H1 (cell line): ENCODE measurements around the gene NDUFS7. TPM values are rescaled to one million over a fixed set of nuclear protein-coding genes. Genes with fewer than 3 reads are reported as not detected.

Experiments used
- CTCF ChIA-PET: fragments of 300-600 bp; sonication (Branson Sonifier 250); formaldehyde crosslinking; loops from one replicate; lab custom pipeline; 2021; ENCODE audit not compliant: partially characterized antibody; lab: Charles Lee
- POLR2A ChIA-PET: fragments of 300-600 bp; sonication (Branson Sonifier 250); formaldehyde crosslinking; loops from one replicate; lab custom pipeline; 2021; ENCODE audit warnings: inconsistent platforms; ENCODE audit not compliant: partially characterized antibody; lab: Charles Lee
- DNase-seq, 2 experiments: peaks; one replicate each; pipeline versions ENCODE4 v3.0.0 to v3.0.0-alpha.2; 2010 to 2022; ENCODE audit warnings: low spot score in 2 of 2, low read depth in 1 of 2, mixed read lengths in 1 of 2
- FAIRE-seq: peaks from 2 replicates; lab custom pipeline; 2011; peaks lifted over from hg19 to GRCh38; lab: Jason Lieb, UNC
- H2AFZ ChIP-seq: 2 replicates; pipeline ENCODE4 v1.8.1; 2012; ENCODE audit warnings: low read length, inconsistent platforms
- H2AK5ac ChIP-seq: 2 replicates; pipeline ENCODE4 v1.6.1; 2013; ENCODE audit warnings: low read depth, low read length
- H2BK120ac ChIP-seq: replicated peaks from 2 replicates; pipeline ENCODE3; 2013; ENCODE audit warnings: low read depth, low read length, inconsistent platforms
- H2BK12ac ChIP-seq: 2 replicates; pipeline ENCODE4 v1.6.1; 2013; ENCODE audit warnings: low read depth, low read length
- H2BK15ac ChIP-seq: 2 replicates; pipeline ENCODE4 v1.6.1; 2013; ENCODE audit warnings: low read length
- H2BK20ac ChIP-seq: 2 replicates; pipeline ENCODE4 v1.6.1; 2013; ENCODE audit warnings: low read length
- H2BK5ac ChIP-seq: 2 replicates; pipeline ENCODE4 v1.6.1; 2013; ENCODE audit warnings: low read depth, low read length
- H3K14ac ChIP-seq: 2 replicates; pipeline ENCODE4 v1.6.1; 2013; ENCODE audit warnings: inconsistent platforms; ENCODE audit not compliant: insufficient read length
- H3K18ac ChIP-seq: 2 replicates; pipeline ENCODE4 v1.6.1; 2013; ENCODE audit warnings: low read length; ENCODE audit errors: extremely low read depth
- H3K23ac ChIP-seq: 2 replicates; pipeline ENCODE4 v1.6.1; 2013; ENCODE audit warnings: inconsistent platforms; ENCODE audit not compliant: insufficient read length
- H3K23me2 ChIP-seq: 2 replicates; pipeline ENCODE4 v1.6.1; 2013; ENCODE audit warnings: low read depth, low read length
- H3K27ac ChIP-seq: 2 replicates; pipeline ENCODE4 v1.6.1; 2011; ENCODE audit warnings: low read depth, low read length, inconsistent platforms
- H3K27me3 ChIP-seq, 4 experiments: replicated peaks in 1 of 4; 1 replicate in 1 of 4; 2 replicates in 3 of 4; pipeline versions ENCODE4 v1.6.1 to v1.8.1; 2011 to 2013; ENCODE audit warnings: low read length in 3 of 4, mild to moderate bottlenecking in 3 of 4, inconsistent platforms in 2 of 4, mixed read lengths in 2 of 4, moderate library complexity in 1 of 4; ENCODE audit not compliant: control insufficient read depth in 3 of 4, insufficient read depth in 3 of 4; ENCODE audit errors: extremely low read depth in 1 of 4
- H3K36me3 ChIP-seq, 4 experiments: 2 replicates each; pipeline versions ENCODE4 v1.6.1 to v1.8.1; 2011 to 2013; ENCODE audit warnings: mild to moderate bottlenecking in 4 of 4, low read length in 3 of 4, moderate library complexity in 2 of 4, control low read depth in 1 of 4, inconsistent platforms in 1 of 4; ENCODE audit not compliant: insufficient read depth in 4 of 4, control insufficient read depth in 2 of 4
- H3K4ac ChIP-seq: replicated peaks from 2 replicates; pipeline ENCODE3; 2013; ENCODE audit warnings: low read length, low read depth, mixed read lengths, inconsistent platforms; ENCODE audit not compliant: insufficient read length
- H3K4me1 ChIP-seq, 4 experiments: replicated peaks in 1 of 4; 1 replicate in 1 of 4; 2 replicates in 3 of 4; pipeline versions ENCODE4 v1.6.1 to v1.8.1; 2011 to 2013; ENCODE audit warnings: low read length in 3 of 4, inconsistent platforms in 2 of 4, mixed read lengths in 1 of 4; ENCODE audit not compliant: insufficient read depth in 4 of 4, control insufficient read depth in 3 of 4
- H3K4me2 ChIP-seq, 2 experiments: 2 replicates each; pipeline versions ENCODE4 v1.6.1 to v1.8.1; 2011 to 2013; ENCODE audit warnings: low read depth in 2 of 2, low read length in 2 of 2, control low read depth in 1 of 2, inconsistent platforms in 1 of 2, mild to moderate bottlenecking in 1 of 2; ENCODE audit not compliant: insufficient read depth in 1 of 2
- H3K4me3 ChIP-seq, 4 experiments: fragments of 200-600, 300-600 bp in 1 of 4; sonication (generic), shearing (Covaris generic), sonication (Bioruptor Twin) in 1 of 4; 2 replicates each; pipeline versions ENCODE4 v1.5.1 to v1.8.1; 2011 to 2016; ENCODE audit warnings: low read length in 4 of 4, low read depth in 3 of 4, control low read depth in 2 of 4, inconsistent platforms in 2 of 4, mild to moderate bottlenecking in 2 of 4, mixed read lengths in 1 of 4, moderate library complexity in 1 of 4; ENCODE audit not compliant: insufficient read depth in 2 of 4; ENCODE audit errors: extremely low read depth in 1 of 4
- H3K56ac ChIP-seq: replicated peaks from 2 replicates; pipeline ENCODE3; 2013; ENCODE audit warnings: low read depth, mild to moderate bottlenecking, mixed read lengths, low read length, inconsistent platforms; ENCODE audit not compliant: insufficient read length
- H3K79me1 ChIP-seq: 2 replicates; pipeline ENCODE4 v1.6.1; 2013; ENCODE audit warnings: low read depth, low read length, control low read depth
- H3K79me2 ChIP-seq, 2 experiments: 2 replicates each; pipeline versions ENCODE4 v1.6.1 to v1.8.1; 2012 to 2013; ENCODE audit warnings: low read length in 2 of 2, mild to moderate bottlenecking in 2 of 2, inconsistent platforms in 1 of 2; ENCODE audit not compliant: insufficient read depth in 2 of 2, control insufficient read depth in 1 of 2
- H3K9ac ChIP-seq, 4 experiments: replicated peaks in 1 of 4; 1 replicate in 1 of 4; 2 replicates in 3 of 4; pipeline versions ENCODE4 v1.6.1 to v1.8.1; 2011 to 2013; ENCODE audit warnings: low read depth in 3 of 4, low read length in 3 of 4, control low read depth in 2 of 4, mild to moderate bottlenecking in 2 of 4, moderate library complexity in 2 of 4, inconsistent platforms in 1 of 4; ENCODE audit errors: extremely low read depth in 1 of 4
- H3K9me3 ChIP-seq, 2 experiments: 2 replicates each; pipeline versions ENCODE4 v1.6.1 to v1.8.1; 2012 to 2013; ENCODE audit warnings: mild to moderate bottlenecking in 2 of 2, moderate library complexity in 2 of 2, control low read depth in 1 of 2, inconsistent platforms in 1 of 2, low read depth in 1 of 2, low read length in 1 of 2, mixed read lengths in 1 of 2; ENCODE audit not compliant: insufficient read depth in 2 of 2
- H4K20me1 ChIP-seq, 2 experiments: replicated peaks in 1 of 2; 2 replicates each; pipeline versions ENCODE3 to v1.8.1; 2011 to 2013; ENCODE audit warnings: inconsistent platforms in 2 of 2, low read length in 2 of 2, mild to moderate bottlenecking in 1 of 2; ENCODE audit not compliant: insufficient read depth in 2 of 2, control insufficient read depth in 1 of 2
- H4K5ac ChIP-seq: 2 replicates; pipeline ENCODE4 v1.6.1; 2013; ENCODE audit warnings: low read length, low read depth, mixed read lengths, inconsistent platforms; ENCODE audit not compliant: insufficient read length
- H4K8ac ChIP-seq: 2 replicates; pipeline ENCODE4 v1.8.0; 2013; ENCODE audit warnings: mild to moderate bottlenecking, moderate library complexity, low read length, inconsistent platforms; ENCODE audit not compliant: insufficient read depth; ENCODE audit errors: extremely low read depth
- H4K91ac ChIP-seq: replicated peaks from 2 replicates; pipeline ENCODE3; 2013; ENCODE audit warnings: low read length, mixed read lengths, inconsistent platforms; ENCODE audit not compliant: insufficient read length
- ATF3 ChIP-seq: IDR thresholded peaks from 2 replicates; pipeline ENCODE4 v1.6.1; 2011; ENCODE audit warnings: low read depth, mild to moderate bottlenecking, low read length; ENCODE audit not compliant: insufficient read depth
- EZH2 ChIP-seq: fragments of 200-600 bp; sonication (generic); IDR thresholded peaks from 2 replicates; pipeline ENCODE4 v1.7.1; 2012; ENCODE audit warnings: low read depth, mild to moderate bottlenecking, moderate library complexity, low read length, inconsistent platforms; ENCODE audit not compliant: severe bottlenecking
- HDAC2 ChIP-seq, 2 experiments: fragments of 300-600 bp in 1 of 2; sonication (generic) in 1 of 2; IDR thresholded peaks; 2 replicates each; pipeline ENCODE4 v1.6.1; 2011 to 2012; ENCODE audit warnings: low read depth in 2 of 2, low read length in 2 of 2, mild to moderate bottlenecking in 2 of 2, moderate library complexity in 2 of 2, borderline replicate concordance in 1 of 2, inconsistent platforms in 1 of 2
- KDM5A ChIP-seq: fragments of 200-600 bp; IDR thresholded peaks from 2 replicates; pipeline ENCODE4 v1.7.1; 2012; ENCODE audit warnings: mild to moderate bottlenecking, low read length, inconsistent platforms, mixed read lengths
- RXRA ChIP-seq: IDR thresholded peaks from 2 replicates; pipeline ENCODE4 v1.6.1; 2011; ENCODE audit warnings: low read depth, mild to moderate bottlenecking, low read length, moderate library complexity; ENCODE audit not compliant: insufficient read depth
- SP1 ChIP-seq: IDR thresholded peaks from 2 replicates; pipeline ENCODE4 v1.6.1; 2011; ENCODE audit warnings: low read depth, low read length
- SUZ12 ChIP-seq: fragments of 200-600 bp; sonication (generic); IDR thresholded peaks from 2 replicates; pipeline ENCODE4 v1.6.1; 2012; ENCODE audit warnings: mild to moderate bottlenecking, inconsistent platforms, low read length, moderate library complexity, mixed read lengths
- TAF1 ChIP-seq: IDR thresholded peaks from 2 replicates; pipeline ENCODE4 v1.6.1; 2011; ENCODE audit warnings: mild to moderate bottlenecking, low read depth, low read length
- TCF12 ChIP-seq: IDR thresholded peaks from 2 replicates; pipeline ENCODE4 v1.6.1; 2011; ENCODE audit warnings: low read depth, mild to moderate bottlenecking, low read length
- ZNF274 ChIP-seq: IDR thresholded peaks from 2 replicates; pipeline ENCODE4 v1.7.0; 2012; ENCODE audit warnings: low read length, borderline replicate concordance; ENCODE audit errors: extremely low read depth
- WGBS, 2 experiments: shearing (Covaris generic) in 1 of 2; methylation state at CpG; one replicate each; pipeline versions ENCODE4 v1.1.6 to v1.1.7; 2013 to 2015; ENCODE audit warnings: low lambda C conversion rate in 2 of 2, mixed read lengths in 2 of 2, inconsistent platforms in 1 of 2, low coverage in 1 of 2, missing lambda C conversion rate in 1 of 2; ENCODE audit not compliant: insufficient replicate concordance in 2 of 2, insufficient coverage in 1 of 2, insufficient read length in 1 of 2; ENCODE audit errors: extremely low coverage in 1 of 2, missing lambda C conversion rate in 1 of 2; 5-methylcytosine and 5-hydroxymethylcytosine counted together
- polyA plus RNA-seq, 7 experiments: library from polyadenylated mRNA; depleted of rRNA in 3 of 7; stranded (reverse) in 5 of 7; unstranded in 2 of 7; fragments of >200 nt in 5 of 7; fragments of 200-250 nt in 2 of 7; gene quantifications; 1 replicate in 5 of 7; 2 replicates in 1 of 7; 4 replicates in 1 of 7; pipeline versions ENCODE4 v1.2.1 to v1.2.3, GENCODE V29; 2011 to 2013; ENCODE audit warnings: missing spikeins in 2 of 7, mixed read lengths in 2 of 7
- total RNA-seq: library from RNA; stranded (reverse); fragmentation: NEBNext Ultra II Directional; extraction: Animal tissue kit (Norgen Biotek cat#: 25700); gene quantifications from 2 replicates; pipeline ENCODE4 v1.2.1, GENCODE V29; 2021

The NDUFS7 gene
- total and polyA plus RNA-seq, 2 of the 8 experiments (the other 6 are each of a cell fraction or from before 2014, with no cell fraction given), result 78.1 to 309 TPM

- Histone ChIP-seq H3K36me3 (peaks cover 17 to 69% (median 45%) of the 10 kb centered on the region in 4 experiments), H4K8ac (no peak overlapping the region; the same call in 1 of the 2 replicates), H3K23ac (no peak overlapping the region), H4K5ac (no peak overlapping the region), H3K4ac (no peak overlapping the region), H3K18ac (no peak overlapping the region; the same call in 1 of the 2 replicates), H3K27ac (no peak overlapping the region), H3K23me2 (no peaks in the 10 kb centered on the region), H3K9me3 (no peaks in the 10 kb centered on the region), H2BK20ac (no peak overlapping the region), H2AFZ (no peak overlapping the region), H3K4me2 (no peak overlapping the region), H3K27me3 (no peaks in the 10 kb centered on the region), H2BK120ac (no peak overlapping the region), H2BK5ac (no peak overlapping the region), H2AK5ac (no peak overlapping the region), H3K79me2 (no peaks in the 10 kb centered on the region; a peak in 1 of 4 replicates), H4K20me1 (peaks cover 0 to 13% of the 10 kb centered on the region in 2 experiments), H3K56ac (no peak overlapping the region), H3K14ac (no peak overlapping the region), H3K79me1 (peaks cover 2% of the 10 kb centered on the region; the same call in 1 of the 2 replicates), H2BK12ac (no peak overlapping the region), H4K91ac (no peak overlapping the region), H3K9ac (peak overlapping the region in 1 of 4 experiments; percentile 28; a peak in 2 of 7 replicates), H3K4me1 (peaks cover 0 to 3% (median under 1%) of the 10 kb centered on the region in 4 experiments; a peak in 2 of 7 replicates), H3K4me3 (no peak overlapping the region), H2BK15ac (no peak overlapping the region)
- WGBS, 2 experiments, result 94% methylated on average over 37 of the region's 37 CpGs; no CpG with 5 or more reads in 1 of the 2 experiments
- FAIRE-seq (no peak), DNase-seq (no peak)
- ChIA-PET POLR2A (interaction anchor here (1.5 to 1.8 kb wide), 2 partner anchors 90 to 92 kb away, joined by 4 to 5 read pairs; partner anchors contain the start of gene FAM174C), CTCF (interaction anchor here (0.8 to 1.6 kb wide), 5 partner anchors 8 to 81 kb away, joined by 3 to 7 read pairs (median 4); no protein-coding TSS in a partner anchor)
- TF ChIP-seq ATF3, result no peak
- TF ChIP-seq SP1, result no peak
- TF ChIP-seq HDAC2 (IDR thresholded peaks at IDR 0.05; ENCODE audit: borderline replicate concordance in 1 of 2, low read depth in 2 of 2, low read length in 2 of 2), result no peak
- no peak for TF ChIP-seq ZNF274
- no peak for TF ChIP-seq EZH2
- TF ChIP-seq TAF1, result no peak
- TF ChIP-seq SUZ12, result no peak
- TF ChIP-seq RXRA, result no peak
- no peak for TF ChIP-seq KDM5A
- TF ChIP-seq TCF12, result no peak
These were observed 18.1 kb upstream of the NDUFS7 start for GRCh38 chr19:1365319-1366269.
